Central memory CD8-positive, alpha-beta T cell (primary cell): Measurements from ENCODE around the gene NUCB1.

ENCODE experiments used
- ATAC-seq: fragments of 150-1000 bp; cut with Tn5 transposase; replicated peaks from 2 replicates; pipeline ENCODE4 v1.10.0; 2022; ENCODE audit warnings: mild to moderate bottlenecking, moderate FRiP score, moderate number of reproducible peaks; ENCODE audit not compliant: poor library complexity, severe bottlenecking; ENCODE audit errors: extremely low read depth
- DNase-seq, 2 donors: peaks; one replicate each; pipeline ENCODE4 v3.0.0; 2021; ENCODE audit warnings: low spot score in 2 of 2
- H3K27ac Mint-ChIP-seq: one replicate; pipeline ENCODE4 v1.8.0; 2022; ENCODE audit warnings: low read depth, mild to moderate bottlenecking, moderate library complexity, mixed read lengths
- H3K27me3 Mint-ChIP-seq: one replicate; pipeline ENCODE4 v1.8.0; 2022; ENCODE audit warnings: mixed read lengths
- H3K36me3 Mint-ChIP-seq: one replicate; pipeline ENCODE4 v1.8.0; 2022; ENCODE audit warnings: mild to moderate bottlenecking, moderate library complexity, mixed read lengths; ENCODE audit not compliant: insufficient read depth
- H3K4me1 Mint-ChIP-seq: one replicate; pipeline ENCODE4 v1.8.0; 2022; ENCODE audit warnings: mixed read lengths
- H3K4me3 Mint-ChIP-seq: one replicate; pipeline ENCODE4 v1.8.0; 2022; ENCODE audit warnings: mild to moderate bottlenecking, moderate library complexity, mixed read lengths
- H3K9me3 Mint-ChIP-seq: one replicate; pipeline ENCODE4 v1.8.0; 2022; ENCODE audit warnings: mixed read lengths

NUCB1 gene

GRCh38 chr19:48965040-48965805 lies 65.1 kb downstream of the NUCB1 start, which contains the start of gene FTL:
Gene FTL (plus strand): TSS chr19:48965309. CDS start chr19:48965508, 199 bp downstream.
- peak within 1 kb of the TSS; percentile 99 for H3K4me3 Mint-ChIP-seq

GRCh38 chr19:48965806-48966540 lies 65.9 kb downstream of the NUCB1 start:
- DNase-seq (peak; percentile 80 to 82), ATAC-seq (peak; percentile 78)
- H3K27me3 Mint-ChIP-seq = no peaks in the 10 kb centered on the region
- peak overlapping the region; percentile 99 for H3K4me3 Mint-ChIP-seq
- H3K9me3 Mint-ChIP-seq = no peaks in the 10 kb centered on the region
- peaks cover 63% of the 10 kb centered on the region for H3K4me1 Mint-ChIP-seq
- peaks cover 27% of the 10 kb centered on the region for H3K36me3 Mint-ChIP-seq
- peak overlapping the region; percentile 99 for H3K27ac Mint-ChIP-seq

More at GRCh38 chr19:48965040-48965805, 65.1 kb downstream of the NUCB1 start, which contains the start of gene FTL:
- Mint-ChIP-seq H3K36me3 (peaks cover 27% of the 10 kb centered on the region), H3K27me3 (no peaks in the 10 kb centered on the region), H3K27ac (peak within 1 kb of the TSS; percentile 99), H3K4me1 (peaks cover 58% of the 10 kb centered on the region), H3K9me3 (no peaks in the 10 kb centered on the region)
- DNase-seq = peak; percentile 70 to 72
- ATAC-seq = peak; percentile 77

GRCh38 chr19:48966541-48967345 lies 66.6 kb downstream of the NUCB1 start:
- H3K27ac Mint-ChIP-seq = peak overlapping the region; percentile 99
- DNase-seq (no peak), ATAC-seq (no peak)
- H3K4me3 Mint-ChIP-seq = peak overlapping the region; percentile 99
- H3K27me3 Mint-ChIP-seq = no peaks in the 10 kb centered on the region
- peaks cover 23% of the 10 kb centered on the region for H3K36me3 Mint-ChIP-seq
- peaks cover 63% of the 10 kb centered on the region for H3K4me1 Mint-ChIP-seq
- H3K9me3 Mint-ChIP-seq = no peaks in the 10 kb centered on the region

DNA sequence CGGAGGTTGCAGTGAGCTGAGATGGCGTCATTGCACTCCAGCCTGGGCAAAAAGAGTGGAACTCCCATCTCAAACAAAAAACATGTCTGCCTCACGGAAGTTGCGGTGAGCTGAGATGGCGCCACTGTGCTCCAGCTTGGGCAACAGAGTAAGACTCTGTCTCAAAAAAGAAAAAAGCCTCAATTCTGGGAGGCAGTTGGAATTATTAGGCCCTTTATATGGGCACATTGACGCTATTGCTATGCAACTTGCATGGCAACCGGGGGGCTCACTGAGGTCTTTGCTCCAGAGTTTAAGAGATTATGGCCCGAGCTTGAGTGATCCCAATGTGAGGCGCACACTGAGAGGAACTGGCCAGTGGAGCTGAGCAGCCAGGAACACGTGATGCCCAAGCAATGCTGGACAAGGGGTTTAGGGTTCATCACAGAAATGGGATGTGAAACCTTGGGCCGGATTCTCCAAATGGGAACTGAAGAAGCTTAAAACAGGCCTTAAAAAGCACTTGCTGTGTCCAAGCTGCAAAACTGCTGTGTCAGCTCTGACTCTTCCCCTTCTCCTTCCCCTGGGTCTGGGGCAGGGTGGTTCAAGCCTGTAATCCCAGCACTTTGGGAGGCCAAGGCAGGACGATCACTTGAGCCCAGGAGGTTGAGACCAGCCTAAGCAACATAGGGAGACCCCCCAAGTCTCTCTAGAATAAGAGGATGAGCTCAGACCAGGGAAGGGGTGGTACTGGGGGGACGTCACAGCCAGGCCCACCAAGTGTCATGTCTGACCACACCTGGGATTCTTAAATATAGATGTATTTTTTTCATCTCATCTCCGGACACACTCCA lies 67.5 kb downstream of the NUCB1 start:
- Mint-ChIP-seq H3K27ac (no peak overlapping the region), H3K4me3 (no peak overlapping the region), H3K27me3 (no peaks in the 10 kb centered on the region), H3K9me3 (no peaks in the 10 kb centered on the region), H3K36me3 (peaks cover 23% of the 10 kb centered on the region), H3K4me1 (peaks cover 55% of the 10 kb centered on the region)
- DNase-seq = no peak
- no peak for ATAC-seq

GRCh38 chr19:48968179-48968661 lies 68.1 kb downstream of the NUCB1 start:
- peaks cover 49% of the 10 kb centered on the region for H3K4me1 Mint-ChIP-seq
- H3K27ac Mint-ChIP-seq = no peak overlapping the region
- peaks cover 25% of the 10 kb centered on the region for H3K36me3 Mint-ChIP-seq
- no peaks in the 10 kb centered on the region for H3K9me3 Mint-ChIP-seq
- H3K4me3 Mint-ChIP-seq = no peak overlapping the region
- DNase-seq (no peak), ATAC-seq (no peak)
- no peaks in the 10 kb centered on the region for H3K27me3 Mint-ChIP-seq

DNA sequence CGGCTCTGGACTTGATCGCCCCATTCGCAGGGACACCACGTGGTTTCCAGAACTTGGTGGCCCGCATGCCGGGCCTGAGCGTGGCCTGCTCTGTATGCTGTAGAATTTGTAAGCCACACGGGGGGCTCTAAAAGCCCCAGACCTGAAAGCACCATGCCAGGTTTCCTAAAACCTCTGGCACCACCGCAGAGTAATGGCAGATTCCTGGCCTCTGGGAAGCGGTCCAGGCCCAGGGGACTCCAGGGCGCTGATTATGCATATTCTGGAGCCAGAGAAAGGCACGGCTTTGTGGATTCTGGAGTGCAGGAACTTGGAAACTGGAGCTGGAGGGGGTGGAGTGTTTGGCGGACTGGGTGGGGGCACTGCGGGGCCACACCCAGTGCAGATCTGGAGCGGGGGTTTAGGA lies 68.7 kb downstream of the NUCB1 start:
- Mint-ChIP-seq H3K27ac (no peak overlapping the region), H3K36me3 (peaks cover 24% of the 10 kb centered on the region), H3K4me1 (peaks cover 43% of the 10 kb centered on the region), H3K27me3 (no peaks in the 10 kb centered on the region), H3K9me3 (no peaks in the 10 kb centered on the region), H3K4me3 (no peak overlapping the region)
- DNase-seq = no peak
- no peak for ATAC-seq

GRCh38 chr19:48969276-48970138 lies 69.4 kb downstream of the NUCB1 start:
- Mint-ChIP-seq H3K36me3 (peaks cover 24% of the 10 kb centered on the region), H3K27me3 (no peaks in the 10 kb centered on the region), H3K27ac (no peak overlapping the region), H3K9me3 (no peaks in the 10 kb centered on the region), H3K4me3 (no peak overlapping the region), H3K4me1 (peaks cover 36% of the 10 kb centered on the region)
- ATAC-seq = no peak
- no peak for DNase-seq

GRCh38 chr19:48970139-48970766 lies 70.1 kb downstream of the NUCB1 start:
- Mint-ChIP-seq H3K4me3 (no peak overlapping the region), H3K27ac (no peak overlapping the region), H3K9me3 (no peaks in the 10 kb centered on the region), H3K36me3 (peaks cover 20% of the 10 kb centered on the region), H3K27me3 (no peaks in the 10 kb centered on the region), H3K4me1 (peaks cover 28% of the 10 kb centered on the region)
- DNase-seq = no peak
- ATAC-seq = no peak

DNA sequence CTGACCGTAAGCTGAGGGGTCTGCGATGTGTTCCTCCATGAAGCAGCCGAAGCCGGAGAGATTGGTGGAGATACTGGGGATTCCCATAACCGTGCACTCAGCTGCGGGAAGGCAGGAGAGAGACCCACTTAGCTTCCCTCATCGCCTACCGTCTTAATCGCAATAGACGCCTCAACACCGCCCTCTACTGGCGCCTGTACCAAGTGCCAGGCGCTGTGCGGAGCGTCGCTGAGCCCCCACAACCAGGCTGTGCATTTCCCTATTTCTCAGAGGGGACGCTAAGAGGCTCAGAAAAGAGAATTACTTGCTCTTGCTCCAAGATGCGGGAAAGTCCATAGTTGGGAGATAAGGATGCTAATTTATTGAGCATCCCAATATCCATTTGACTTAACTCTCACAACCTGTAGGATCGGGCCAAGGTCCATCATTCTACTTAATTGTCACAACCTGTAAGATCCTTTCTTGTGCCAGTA lies 70.8 kb downstream of the NUCB1 start:
- H3K4me1 Mint-ChIP-seq = peaks cover 21% of the 10 kb centered on the region
- DNase-seq (peak; percentile 64 to 81), ATAC-seq (peak; percentile 86)
- peaks cover 13% of the 10 kb centered on the region for H3K36me3 Mint-ChIP-seq
- H3K27ac Mint-ChIP-seq = no peak overlapping the region
- H3K27me3 Mint-ChIP-seq = no peaks in the 10 kb centered on the region
- no peak overlapping the region for H3K4me3 Mint-ChIP-seq
- H3K9me3 Mint-ChIP-seq = no peaks in the 10 kb centered on the region
